GM10266 (cell line): ENCODE results near the gene VEZF1.
"Not testable (repeated sequence)": the region's sequence is repeated elsewhere in the genome, so short reads cannot be mapped to it uniquely, and the experiment has no call there.

ENCODE experiments used
- DNase-seq: peaks from one replicate; pipeline ENCODE4 v3.0.0; 2012; ENCODE audit errors: extremely low spot score
- TF ChIP-seq, protein P1 (sequence below): IDR thresholded peaks from 2 replicates; pipeline ENCODE4 v1.5.1; 2012; ENCODE audit warnings: mild to moderate bottlenecking, low read depth; ENCODE audit not compliant: control insufficient read depth, insufficient read depth; ENCODE audit errors: missing control alignments

The VEZF1 gene

GRCh38 chr17:57962279-57963148, 25.5 kb downstream of the VEZF1 start:
- TF ChIP-seq, protein P1, sequence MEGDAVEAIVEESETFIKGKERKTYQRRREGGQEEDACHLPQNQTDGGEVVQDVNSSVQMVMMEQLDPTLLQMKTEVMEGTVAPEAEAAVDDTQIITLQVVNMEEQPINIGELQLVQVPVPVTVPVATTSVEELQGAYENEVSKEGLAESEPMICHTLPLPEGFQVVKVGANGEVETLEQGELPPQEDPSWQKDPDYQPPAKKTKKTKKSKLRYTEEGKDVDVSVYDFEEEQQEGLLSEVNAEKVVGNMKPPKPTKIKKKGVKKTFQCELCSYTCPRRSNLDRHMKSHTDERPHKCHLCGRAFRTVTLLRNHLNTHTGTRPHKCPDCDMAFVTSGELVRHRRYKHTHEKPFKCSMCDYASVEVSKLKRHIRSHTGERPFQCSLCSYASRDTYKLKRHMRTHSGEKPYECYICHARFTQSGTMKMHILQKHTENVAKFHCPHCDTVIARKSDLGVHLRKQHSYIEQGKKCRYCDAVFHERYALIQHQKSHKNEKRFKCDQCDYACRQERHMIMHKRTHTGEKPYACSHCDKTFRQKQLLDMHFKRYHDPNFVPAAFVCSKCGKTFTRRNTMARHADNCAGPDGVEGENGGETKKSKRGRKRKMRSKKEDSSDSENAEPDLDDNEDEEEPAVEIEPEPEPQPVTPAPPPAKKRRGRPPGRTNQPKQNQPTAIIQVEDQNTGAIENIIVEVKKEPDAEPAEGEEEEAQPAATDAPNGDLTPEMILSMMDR, result no peak
- no peak for DNase-seq

DNA sequence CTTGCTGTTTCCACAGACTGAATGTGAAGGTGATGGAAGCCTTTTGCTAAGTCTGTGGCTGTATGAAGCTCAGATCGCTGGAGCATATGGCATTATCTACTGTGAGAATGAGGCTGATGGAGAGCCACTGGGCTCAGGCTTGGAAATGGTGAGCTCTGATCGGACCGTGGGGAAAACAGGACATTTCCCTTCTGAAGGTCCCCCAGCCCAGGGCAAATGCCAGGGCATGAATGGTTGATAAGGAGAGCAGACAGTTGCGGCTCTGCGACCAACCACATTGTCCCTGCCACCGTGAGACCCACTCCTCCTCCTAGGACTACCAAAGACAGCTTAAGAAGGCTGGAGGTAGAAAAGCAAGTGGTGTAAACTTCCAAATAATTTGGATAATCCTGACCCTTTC, 28.1 kb downstream of the VEZF1 start:
- DNase-seq, result no peak
- TF ChIP-seq, protein P1, result no peak

- not testable (repeated sequence) for DNase-seq
Measured at GRCh38 chr17:57958391-57958790, 29.7 kb downstream of the VEZF1 start.

DNA sequence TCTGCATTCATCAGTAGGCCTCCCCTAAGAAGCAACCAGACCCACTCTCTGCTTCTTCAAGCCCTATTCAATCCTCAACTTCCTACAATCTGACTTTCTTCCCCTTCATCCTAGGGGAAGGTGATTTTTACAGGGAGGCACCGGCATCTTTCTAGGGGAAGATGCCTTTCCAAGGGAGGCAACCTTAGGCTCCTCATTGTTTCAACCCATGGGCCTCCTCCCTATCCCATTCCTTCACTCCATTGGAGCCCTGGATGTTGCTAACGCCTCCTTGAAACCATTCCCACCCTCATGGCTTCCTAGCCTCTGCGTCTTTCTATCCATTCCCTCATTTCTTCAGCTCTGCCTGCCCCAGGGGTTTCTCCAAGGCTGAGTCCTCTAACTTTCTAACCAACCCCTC, 30.2 kb downstream of the VEZF1 start:
- DNase-seq, result no peak
- TF ChIP-seq, protein P1, result no peak

DNA sequence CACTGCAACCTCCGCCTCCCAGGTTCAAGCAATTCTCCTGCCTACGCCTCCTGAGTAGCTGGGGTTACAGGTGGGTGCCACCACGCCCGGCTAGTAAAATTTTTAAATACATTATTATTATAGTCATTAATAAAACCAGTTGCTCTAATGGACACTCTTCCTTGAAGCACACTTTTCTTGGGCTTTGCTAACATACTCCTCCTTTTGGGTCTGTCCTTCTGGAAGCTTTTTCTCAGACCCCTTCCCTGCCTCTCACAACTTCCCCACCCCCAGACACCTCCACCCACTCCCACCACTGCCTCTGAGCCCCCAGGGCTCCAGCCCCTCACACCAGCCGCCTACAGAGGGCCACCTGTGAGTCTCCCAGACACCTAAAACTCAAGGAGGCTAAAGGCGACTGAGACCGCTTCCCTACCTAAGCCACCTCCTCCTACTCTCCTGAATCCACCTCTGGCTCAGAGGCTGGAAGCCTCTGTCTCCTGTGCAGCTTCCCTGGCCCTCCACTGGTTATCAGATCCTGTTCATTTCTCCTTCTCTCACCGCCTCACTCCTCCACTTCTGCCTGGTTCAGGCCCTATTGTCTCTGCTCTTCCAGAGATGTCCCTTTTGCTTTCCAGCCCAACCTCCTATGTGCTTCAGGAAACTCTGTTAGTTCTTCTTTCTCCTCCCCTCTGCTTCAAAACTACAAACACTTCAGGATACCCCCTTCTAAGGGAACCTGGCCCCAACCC, 30.8 kb downstream of the VEZF1 start:
- TF ChIP-seq, protein P1, result no peak

GRCh38 chr17:57956291-57957119, 31.5 kb downstream of the VEZF1 start:
- peak; percentile 72 for DNase-seq

More for the DNA sequence above, 30.8 kb downstream of the VEZF1 start:
- DNase-seq, result no peak

More at GRCh38 chr17:57956291-57957119, 31.5 kb downstream of the VEZF1 start:
- TF ChIP-seq, protein P1, result no peak
